ENCODE measurements around the gene PYY. TPM values are rescaled to one million over a fixed set of nuclear protein-coding genes. Genes with fewer than 3 reads are reported as not detected.

The PYY gene
- total and polyA plus RNA-seq, 12 donors: 0.06 TPM; not detected in 11

DNA sequence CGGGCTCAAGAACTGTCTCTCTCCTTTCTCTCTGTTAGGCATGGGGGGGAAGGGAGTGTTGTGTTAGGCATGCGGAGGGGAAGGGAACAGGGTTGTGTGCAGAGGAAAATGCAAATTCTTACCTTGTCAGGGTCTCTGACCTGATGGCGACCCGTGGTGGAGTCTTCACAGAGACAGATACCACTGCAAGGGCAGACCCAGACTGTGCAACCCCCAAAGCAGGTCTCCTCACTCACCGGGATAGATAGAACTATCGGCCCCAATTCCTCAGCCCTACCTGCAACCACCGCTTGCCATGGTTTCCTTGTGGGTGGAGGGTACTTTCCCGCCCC, 36.8 kb downstream of the PYY start:
- intact Hi-C loops (cut with DNase I): no loop called here
- peaks cover 0 to 7% (median 0%) of the 10 kb centered on the region in 7 donors for H3K27me3 ChIP-seq
- peak overlapping the region in 7 of 10 donors; percentile 22 to 56 (median 50) for H3K4me3 ChIP-seq
- H3K27ac ChIP-seq: no peak overlapping the region
- ATAC-seq (peak in 1 of 8 donors; percentile 19), DNase-seq (no peak)
- peaks cover 0 to 17% (median 6%) of the 10 kb centered on the region in 9 donors for H3K4me1 ChIP-seq
- H3K36me3 ChIP-seq: no peaks in the 10 kb centered on the region
- no peaks in the 10 kb centered on the region for H3K9me3 ChIP-seq
- 60 to 84% methylated on average over 8 of the region's 8 CpGs for WGBS, 2 donors
- TF ChIP-seq, protein P1, sequence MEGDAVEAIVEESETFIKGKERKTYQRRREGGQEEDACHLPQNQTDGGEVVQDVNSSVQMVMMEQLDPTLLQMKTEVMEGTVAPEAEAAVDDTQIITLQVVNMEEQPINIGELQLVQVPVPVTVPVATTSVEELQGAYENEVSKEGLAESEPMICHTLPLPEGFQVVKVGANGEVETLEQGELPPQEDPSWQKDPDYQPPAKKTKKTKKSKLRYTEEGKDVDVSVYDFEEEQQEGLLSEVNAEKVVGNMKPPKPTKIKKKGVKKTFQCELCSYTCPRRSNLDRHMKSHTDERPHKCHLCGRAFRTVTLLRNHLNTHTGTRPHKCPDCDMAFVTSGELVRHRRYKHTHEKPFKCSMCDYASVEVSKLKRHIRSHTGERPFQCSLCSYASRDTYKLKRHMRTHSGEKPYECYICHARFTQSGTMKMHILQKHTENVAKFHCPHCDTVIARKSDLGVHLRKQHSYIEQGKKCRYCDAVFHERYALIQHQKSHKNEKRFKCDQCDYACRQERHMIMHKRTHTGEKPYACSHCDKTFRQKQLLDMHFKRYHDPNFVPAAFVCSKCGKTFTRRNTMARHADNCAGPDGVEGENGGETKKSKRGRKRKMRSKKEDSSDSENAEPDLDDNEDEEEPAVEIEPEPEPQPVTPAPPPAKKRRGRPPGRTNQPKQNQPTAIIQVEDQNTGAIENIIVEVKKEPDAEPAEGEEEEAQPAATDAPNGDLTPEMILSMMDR (IDR thresholded peaks at IDR 0.05): no peak

- 82 to 83% methylated on average over 4 of the region's 4 CpGs for WGBS, 2 donors
- TF ChIP-seq, protein P1 (IDR thresholded peaks at IDR 0.05): no peak
- H3K9me3 ChIP-seq: no peaks in the 10 kb centered on the region
- H3K27ac ChIP-seq: no peak overlapping the region
- H3K4me3 ChIP-seq: no peak overlapping the region
- DNase-seq: no peak
- H3K36me3 ChIP-seq: no peaks in the 10 kb centered on the region
- peaks cover 0 to 7% (median 0%) of the 10 kb centered on the region in 7 donors for H3K27me3 ChIP-seq
- no peak for ATAC-seq
- intact Hi-C loops (cut with DNase I): no loop called here
- peaks cover 0 to 22% (median 6%) of the 10 kb centered on the region in 9 donors for H3K4me1 ChIP-seq
These were observed 37.4 kb downstream of the PYY start for GRCh38 chr17:43916385-43916784.

GRCh38 chr17:43915559-43915958, 38.2 kb downstream of the PYY start:
- intact Hi-C loops (cut with DNase I): no loop called here
- ATAC-seq: no peak

GRCh38 chr17:43914451-43914850, 39.3 kb downstream of the PYY start:
- peaks cover 0 to 7% (median 0%) of the 10 kb centered on the region in 7 donors for H3K27me3 ChIP-seq
- no peak for ATAC-seq
- H3K36me3 ChIP-seq: no peaks in the 10 kb centered on the region
- TF ChIP-seq, protein P1 (IDR thresholded peaks at IDR 0.05): no peak
- no peak overlapping the region for H3K27ac ChIP-seq
- intact Hi-C loops (cut with DNase I): no loop called here
- 64 to 74% methylated on average over 2 of the region's 2 CpGs for WGBS, 2 donors
- H3K9me3 ChIP-seq: no peaks in the 10 kb centered on the region
- H3K4me1 ChIP-seq: peaks cover 0 to 22% (median 6%) of the 10 kb centered on the region in 9 donors
- DNase-seq: no peak
- no peak overlapping the region for H3K4me3 ChIP-seq

More at GRCh38 chr17:43915559-43915958, 38.2 kb downstream of the PYY start:
- DNase-seq: no peak
- H3K27me3 ChIP-seq: peaks cover 0 to 7% (median 0%) of the 10 kb centered on the region in 7 donors
- H3K4me3 ChIP-seq: no peak overlapping the region
- H3K4me1 ChIP-seq: peaks cover 0 to 22% (median 6%) of the 10 kb centered on the region in 9 donors
- TF ChIP-seq, protein P1 (IDR thresholded peaks at IDR 0.05): no peak
- H3K27ac ChIP-seq: no peak overlapping the region
- H3K9me3 ChIP-seq: no peaks in the 10 kb centered on the region
- no peaks in the 10 kb centered on the region for H3K36me3 ChIP-seq
- WGBS, 2 donors: 82 to 83% methylated on average over 3 of the region's 3 CpGs

All from heart right ventricle (tissue), 16 donors.